Hematopoietic multipotent progenitor cell treated with erythropoietin and hydrocortisone succinate and interleukin-3 and kit ligand, for 6 days (in vitro differentiated cells): ENCODE measurements around the gene CAB39L.
A peak's percentile ranks its signal among the peaks of the same experiment; 100 is the strongest.
"Not testable (repeated sequence)": the region's sequence is repeated elsewhere in the genome, so short reads cannot be mapped to it uniquely, and the experiment has no call there.

ENCODE experiments used
- DNase-seq: peaks from one replicate; pipeline ENCODE4 v3.0.0-alpha.2; 2015

Gene CAB39L

GRCh38 chr13:49342454-49342853 is 101.4 kb downstream of the CAB39L start:
- DNase-seq: no peak

DNA sequence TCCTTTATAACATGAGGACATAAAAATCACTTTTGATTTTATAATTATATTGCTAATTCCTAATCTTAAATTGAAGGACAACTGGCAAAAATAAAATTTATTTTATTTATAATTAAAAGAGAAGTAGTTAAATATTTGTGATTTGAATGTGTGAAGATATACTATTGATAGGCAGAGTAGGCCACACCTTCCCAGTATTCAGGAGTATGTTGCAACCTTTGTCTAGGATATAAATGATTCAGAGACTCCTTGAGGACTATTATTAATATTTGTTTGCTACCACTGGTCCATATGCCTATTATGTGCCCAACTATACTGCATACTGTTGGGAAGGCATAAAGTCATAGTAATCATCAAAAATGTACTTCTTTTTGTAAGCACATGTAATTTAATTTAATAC is 101.9 kb downstream of the CAB39L start:
- no peak for DNase-seq

DNA sequence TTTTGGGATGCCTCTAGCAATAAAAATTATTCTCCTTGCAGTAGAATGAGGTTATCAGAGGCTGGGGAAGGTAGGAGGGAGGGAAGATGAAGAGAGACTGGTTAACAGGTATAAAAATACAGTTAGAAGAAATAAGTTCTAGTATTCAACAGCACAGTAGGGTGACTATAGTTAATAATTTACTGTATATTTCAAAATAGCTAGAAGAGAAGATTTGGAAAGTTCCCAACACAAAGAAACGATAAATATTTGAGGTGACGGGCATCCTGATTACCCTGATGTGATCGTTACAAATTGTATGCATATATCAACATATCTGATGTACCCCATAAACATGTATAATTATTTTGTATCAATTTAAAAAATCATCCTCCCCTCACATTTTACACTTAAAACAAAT is 102.3 kb downstream of the CAB39L start:
- DNase-seq: no peak

- DNase-seq: no peak
Measured at GRCh38 chr13:49340161-49340560, 103.7 kb downstream of the CAB39L start.

GRCh38 chr13:49336655-49337054 is 107.2 kb downstream of the CAB39L start:
- DNase-seq: no peak

DNA sequence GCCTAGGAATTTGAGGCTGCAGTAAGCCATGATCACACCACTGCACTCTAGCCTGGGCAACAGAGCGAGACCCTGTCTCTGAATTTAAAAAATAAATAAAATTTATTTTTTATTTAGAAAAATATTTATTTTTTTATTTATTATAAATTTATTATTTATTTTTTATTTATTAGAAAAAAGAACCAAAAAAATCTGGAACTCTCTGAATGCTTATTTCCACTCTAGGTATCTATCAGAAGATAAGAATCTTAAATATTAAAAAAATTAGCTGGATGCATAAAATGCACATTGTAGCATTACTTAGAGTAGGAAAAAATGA is 113.4 kb downstream of the CAB39L start:
- DNase-seq: no peak

- DNase-seq: no peak
Measured at GRCh38 chr13:49329831-49330545, 113.9 kb downstream of the CAB39L start.

DNA sequence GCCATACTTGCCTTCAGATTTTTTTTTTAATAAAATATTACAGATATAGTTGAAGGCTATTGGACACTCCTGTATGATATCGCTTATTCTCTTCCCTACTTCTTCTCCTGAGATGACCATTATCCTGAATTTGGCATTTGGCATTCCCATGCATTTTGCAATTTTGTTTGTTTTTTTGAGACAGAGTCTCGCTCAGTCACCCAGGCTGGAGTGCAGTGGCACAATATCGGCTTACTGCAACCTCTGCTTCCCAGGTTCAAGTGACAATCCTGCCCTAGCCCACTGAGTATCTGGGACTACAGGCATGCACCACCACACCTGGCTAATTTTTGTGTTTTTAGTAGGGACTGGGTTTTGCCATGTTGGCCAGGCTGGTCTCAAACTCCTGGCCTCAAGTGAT is 116.7 kb downstream of the CAB39L start:
- not testable (repeated sequence) for DNase-seq

GRCh38 chr13:49326222-49326917 is 117.5 kb downstream of the CAB39L start:
- DNase-seq: no peak

DNA sequence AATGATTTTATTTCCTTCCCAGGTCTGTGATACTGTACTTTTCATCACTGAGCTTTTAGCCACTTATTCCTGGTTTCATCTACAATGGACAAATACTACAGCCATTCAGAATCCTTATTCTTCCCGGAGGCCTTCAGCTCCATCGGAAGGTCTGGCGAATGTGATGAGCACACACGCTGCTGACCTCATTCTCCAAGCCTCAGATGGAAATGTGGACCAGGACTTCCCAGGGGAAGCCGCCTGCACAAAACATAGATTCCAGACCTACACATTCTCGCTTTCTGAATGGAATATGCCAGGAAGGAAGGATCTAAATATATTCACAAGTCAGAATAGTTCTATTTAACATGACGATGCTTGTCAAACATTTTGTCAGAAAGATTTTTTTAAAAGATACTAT is 120.5 kb downstream of the CAB39L start:
- DNase-seq: no peak

DNA sequence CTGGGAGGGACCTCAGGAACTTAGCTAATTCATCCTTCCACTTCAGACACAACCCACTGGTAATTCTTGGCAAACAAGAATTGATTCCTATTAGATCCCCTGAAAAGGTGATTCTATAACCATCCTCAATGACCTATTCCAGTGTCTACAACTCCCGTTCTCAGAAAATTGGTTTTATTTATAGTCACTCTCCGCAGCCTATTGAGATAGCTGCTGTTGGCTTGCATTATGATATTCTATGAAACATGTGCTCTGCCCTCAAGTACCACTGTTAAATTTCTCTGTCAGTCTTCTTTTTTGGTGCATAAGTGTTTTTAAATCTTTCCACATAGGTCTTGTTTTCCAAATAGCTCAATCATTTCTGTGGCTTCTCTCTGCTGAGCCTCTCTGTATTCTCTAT is 121.2 kb downstream of the CAB39L start:
- no peak for DNase-seq

GRCh38 chr13:49320975-49321374 is 122.9 kb downstream of the CAB39L start:
- no peak for DNase-seq

DNA sequence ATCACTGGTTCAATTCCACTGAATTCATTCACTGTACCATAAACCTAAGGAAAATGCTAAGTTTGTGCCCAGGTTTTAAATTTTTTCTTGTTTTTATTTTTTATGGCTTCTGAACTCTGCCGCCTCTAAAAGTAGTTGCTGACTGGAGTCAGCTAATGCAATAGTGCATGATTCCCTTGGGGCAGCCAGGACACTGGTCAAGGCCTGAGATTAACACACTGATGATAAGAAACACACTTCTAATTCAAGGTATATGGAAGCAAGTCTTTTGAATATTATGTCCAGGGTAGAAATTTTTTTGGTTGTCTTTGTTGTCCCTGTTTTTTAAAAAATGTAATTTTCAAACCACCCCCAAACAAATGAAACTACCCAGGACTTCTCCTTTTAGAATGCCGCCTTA is 123.9 kb downstream of the CAB39L start:
- DNase-seq: no peak

GRCh38 chr13:49319551-49319950 is 124.3 kb downstream of the CAB39L start:
- DNase-seq: no peak

- DNase-seq: peak; percentile 72
Measured at GRCh38 chr13:49315756-49316482, 127.9 kb downstream of the CAB39L start.

DNA sequence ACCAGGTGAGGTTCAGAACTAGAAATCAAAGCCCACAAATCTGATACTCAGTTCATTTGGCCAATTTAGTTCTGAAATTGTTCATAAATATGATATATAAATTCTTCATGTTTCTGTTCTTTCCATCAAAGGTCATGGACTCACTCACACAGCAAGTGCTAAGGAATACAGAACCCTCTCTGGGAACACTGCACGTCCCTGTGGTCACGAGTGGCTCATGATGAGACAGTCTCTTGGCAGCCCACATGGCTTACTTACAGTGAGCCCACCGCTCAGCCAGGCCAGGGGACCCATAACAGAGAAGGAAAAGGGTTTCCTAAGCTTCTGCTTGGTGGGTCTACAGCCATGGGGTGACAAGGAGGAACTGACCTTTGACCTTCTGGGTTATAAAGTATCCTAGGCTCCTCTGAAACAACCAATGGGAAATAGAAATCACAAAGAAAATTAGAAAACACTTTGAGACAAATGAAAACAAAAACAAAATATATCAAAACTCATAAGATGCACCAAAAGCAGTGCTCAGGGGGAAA is 128.8 kb downstream of the CAB39L start:
- no peak for DNase-seq

- no peak for DNase-seq
Measured at GRCh38 chr13:49314344-49314882, 129.5 kb downstream of the CAB39L start.

GRCh38 chr13:49311816-49312215 is 132.0 kb downstream of the CAB39L start:
- DNase-seq: no peak

DNA sequence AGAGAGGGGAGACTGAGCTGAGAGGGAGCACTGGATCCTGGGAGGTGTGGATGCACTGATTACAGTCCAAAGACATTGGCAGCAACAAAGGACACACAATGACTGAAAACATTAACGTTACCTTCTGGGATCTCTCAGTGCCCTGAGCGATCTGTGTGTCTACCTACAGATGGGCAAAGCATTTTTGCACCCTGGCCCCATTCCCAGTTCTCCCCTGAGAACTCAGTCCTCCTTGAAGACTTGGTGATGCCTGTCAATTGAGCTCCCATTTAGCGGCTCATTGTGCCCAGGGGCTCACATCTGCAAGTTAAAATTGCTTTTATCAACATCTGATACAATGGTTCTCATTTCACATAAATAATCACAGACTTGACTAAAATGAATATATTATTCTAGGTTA is 133.6 kb downstream of the CAB39L start:
- no peak for DNase-seq

DNA sequence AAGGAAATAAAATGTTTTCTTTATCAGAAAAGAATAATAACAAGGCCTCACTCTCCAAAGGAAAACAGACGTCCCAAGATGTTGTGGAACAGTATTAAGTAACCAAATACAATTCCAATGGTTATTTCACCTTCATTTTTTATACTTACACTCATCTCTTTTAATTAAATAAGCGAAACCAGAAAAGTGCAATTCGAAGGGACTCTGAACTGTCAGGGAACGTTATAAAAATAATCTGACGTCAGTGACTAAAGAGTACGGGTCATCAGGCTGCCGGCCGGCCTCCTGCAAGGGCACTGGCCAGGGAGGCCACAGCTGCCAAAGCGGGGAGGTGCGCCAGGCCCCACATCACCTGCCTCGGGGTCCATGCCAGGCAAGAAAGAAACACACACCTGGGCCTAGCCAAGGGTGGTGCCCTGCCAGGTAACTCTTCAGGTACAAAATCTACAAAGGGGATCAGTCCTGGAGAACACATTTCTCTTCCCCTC is 134.9 kb downstream of the CAB39L start:
- DNase-seq: no peak

DNA sequence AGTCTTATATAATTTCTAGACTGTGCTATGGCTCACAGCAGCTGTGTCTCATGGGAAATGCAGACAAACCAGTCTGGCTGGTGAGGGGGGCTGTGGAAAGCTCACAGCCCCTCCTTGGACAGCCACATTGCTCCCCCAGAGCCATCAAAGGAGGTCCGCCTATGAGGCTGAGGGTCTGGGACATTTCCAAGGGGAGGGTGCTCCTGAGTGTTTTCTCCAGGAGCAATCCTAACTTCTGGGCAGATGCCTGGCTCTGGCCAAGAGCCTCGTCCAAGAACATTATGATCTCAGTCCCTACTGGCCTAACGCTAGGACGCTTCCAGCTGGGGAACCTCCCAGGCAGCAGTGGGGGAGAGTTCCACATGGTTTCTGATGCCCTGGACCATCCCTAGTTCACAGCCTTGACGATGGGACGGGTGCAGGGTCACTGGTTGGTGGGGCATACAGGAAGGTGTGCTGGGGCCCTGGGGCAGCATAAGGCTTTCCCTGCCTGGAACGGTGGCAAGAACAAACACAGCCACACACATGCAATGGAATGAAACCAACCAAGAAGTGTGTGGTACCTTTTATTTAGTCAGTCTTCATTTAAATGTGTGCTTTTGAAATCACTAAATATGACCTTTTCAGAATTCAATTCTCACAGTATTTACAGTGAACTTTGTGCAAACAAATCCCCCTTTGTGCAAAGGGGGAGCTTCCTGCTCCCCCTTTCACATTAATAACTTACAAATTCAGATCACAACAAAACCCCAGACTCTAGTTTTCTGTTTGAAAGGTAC is 135.6 kb downstream of the CAB39L start:
- no peak for DNase-seq

DNA sequence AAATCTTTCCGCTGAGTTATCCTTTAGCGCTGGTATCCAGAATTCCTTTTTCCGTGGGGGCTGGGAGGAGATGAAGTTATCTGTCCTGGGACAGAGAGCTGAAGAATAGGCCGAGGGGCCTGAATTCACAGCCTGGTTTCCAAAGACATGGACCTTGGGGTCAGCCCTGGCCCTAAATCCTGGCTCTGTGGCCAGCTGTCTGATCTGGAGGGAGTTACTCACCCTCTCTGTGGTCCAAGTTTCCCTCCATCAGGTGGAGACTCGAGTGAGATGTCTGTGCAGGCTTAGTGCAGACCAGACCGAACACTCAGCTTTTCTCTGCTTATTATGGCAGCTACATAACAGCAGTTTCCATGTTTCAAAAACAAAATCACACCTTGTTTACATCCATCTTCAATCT is 136.5 kb downstream of the CAB39L start:
- DNase-seq: no peak
